ENCODE data around the gene CIROP. TPM values are rescaled to one million over a fixed set of nuclear protein-coding genes. Genes with fewer than 3 reads are reported as not detected.

CIROP gene
- total RNA-seq, 1 donor from 2014 or later, result 0.19 TPM

DNA sequence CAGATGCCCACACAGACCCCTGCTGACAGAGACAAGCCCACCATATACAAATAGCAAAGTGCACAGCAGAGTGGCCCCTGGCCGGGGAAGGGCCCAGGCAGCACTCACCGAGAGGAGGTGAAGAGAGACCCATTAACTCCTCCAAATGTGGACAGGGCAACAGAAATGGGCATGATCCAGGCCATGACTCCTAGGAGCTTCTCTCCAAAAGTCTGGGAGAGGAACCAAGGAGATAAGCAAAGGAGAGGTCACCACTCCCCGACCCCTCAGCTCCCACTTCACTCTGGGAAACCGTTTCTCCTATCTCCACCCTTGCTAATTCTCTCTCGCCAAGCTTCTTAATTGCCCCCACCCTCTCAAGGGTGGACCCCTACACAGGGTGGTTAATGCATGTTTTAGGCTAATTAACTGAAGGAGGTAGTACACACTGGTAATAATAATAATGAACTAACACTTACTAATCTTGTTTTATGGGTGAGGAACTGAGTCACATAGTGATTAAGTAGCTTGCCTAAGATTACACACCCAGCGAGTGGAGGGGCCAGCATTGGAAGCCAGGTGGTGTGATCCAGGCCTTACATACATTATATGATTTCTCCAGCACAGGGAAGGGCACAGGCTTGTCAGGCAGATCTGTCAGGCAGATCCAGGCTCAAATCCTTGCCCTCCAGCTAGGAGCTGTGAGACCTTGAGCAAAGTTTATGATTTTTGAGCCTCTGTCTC, 33.2 kb upstream of the CIROP start:
- Mint-ChIP-seq H3K27me3 (no peaks in the 10 kb centered on the region), H3K4me1 (ENCODE audit: unreplicated experiment) (peaks cover 6% of the 10 kb centered on the region), H3K27ac (no peak overlapping the region), H3K4me3 (no peak overlapping the region), H3K9me3 (no peaks in the 10 kb centered on the region), H3K36me3 (peaks cover 3% of the 10 kb centered on the region)
- no peak for DNase-seq (ENCODE audit: extremely low spot score, unreplicated experiment)
- TF ChIP-seq, protein P1, sequence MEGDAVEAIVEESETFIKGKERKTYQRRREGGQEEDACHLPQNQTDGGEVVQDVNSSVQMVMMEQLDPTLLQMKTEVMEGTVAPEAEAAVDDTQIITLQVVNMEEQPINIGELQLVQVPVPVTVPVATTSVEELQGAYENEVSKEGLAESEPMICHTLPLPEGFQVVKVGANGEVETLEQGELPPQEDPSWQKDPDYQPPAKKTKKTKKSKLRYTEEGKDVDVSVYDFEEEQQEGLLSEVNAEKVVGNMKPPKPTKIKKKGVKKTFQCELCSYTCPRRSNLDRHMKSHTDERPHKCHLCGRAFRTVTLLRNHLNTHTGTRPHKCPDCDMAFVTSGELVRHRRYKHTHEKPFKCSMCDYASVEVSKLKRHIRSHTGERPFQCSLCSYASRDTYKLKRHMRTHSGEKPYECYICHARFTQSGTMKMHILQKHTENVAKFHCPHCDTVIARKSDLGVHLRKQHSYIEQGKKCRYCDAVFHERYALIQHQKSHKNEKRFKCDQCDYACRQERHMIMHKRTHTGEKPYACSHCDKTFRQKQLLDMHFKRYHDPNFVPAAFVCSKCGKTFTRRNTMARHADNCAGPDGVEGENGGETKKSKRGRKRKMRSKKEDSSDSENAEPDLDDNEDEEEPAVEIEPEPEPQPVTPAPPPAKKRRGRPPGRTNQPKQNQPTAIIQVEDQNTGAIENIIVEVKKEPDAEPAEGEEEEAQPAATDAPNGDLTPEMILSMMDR (conservative IDR thresholded peaks at IDR 0.05), result no peak

DNA sequence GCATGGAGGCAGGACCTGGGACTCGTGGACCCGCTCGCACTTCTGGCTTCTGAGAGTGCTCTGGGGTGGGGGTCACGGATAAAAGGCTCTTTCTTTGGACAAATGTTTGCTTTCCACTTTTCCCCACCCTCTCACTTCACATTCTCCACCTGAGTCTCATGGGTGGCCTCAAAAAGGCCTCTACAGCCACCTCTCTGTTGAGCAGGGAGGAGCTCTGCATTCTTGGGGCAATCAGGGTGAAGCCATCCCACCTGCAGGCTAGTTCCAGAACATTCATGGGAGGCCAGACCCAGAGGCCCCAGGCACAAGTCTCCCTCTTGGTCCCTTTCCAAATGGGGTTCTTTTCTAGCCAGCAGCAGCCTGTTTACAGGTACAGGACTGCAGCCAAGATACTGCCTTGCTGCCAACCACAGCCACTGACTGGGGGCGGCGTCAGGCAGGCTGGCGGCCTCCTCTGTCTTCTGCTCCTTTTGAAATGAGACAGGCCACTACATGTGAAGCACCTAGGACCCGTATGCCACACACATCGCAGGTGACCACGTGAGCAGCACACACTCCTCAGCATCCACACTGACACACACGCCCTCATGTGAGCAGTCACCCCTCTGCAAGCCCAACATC, 32.5 kb upstream of the CIROP start:
- DNase-seq (ENCODE audit: extremely low spot score, unreplicated experiment), result no peak
- H3K4me1 Mint-ChIP-seq (ENCODE audit: unreplicated experiment), result peaks cover 6% of the 10 kb centered on the region
- TF ChIP-seq, protein P1 (conservative IDR thresholded peaks at IDR 0.05), result no peak
- H3K9me3 Mint-ChIP-seq, result no peaks in the 10 kb centered on the region
- no peak overlapping the region for H3K27ac Mint-ChIP-seq
- no peaks in the 10 kb centered on the region for H3K27me3 Mint-ChIP-seq
- H3K4me3 Mint-ChIP-seq, result no peak overlapping the region
- H3K36me3 Mint-ChIP-seq, result peaks cover 3% of the 10 kb centered on the region

GRCh38 chr14:23136566-23137133, 31.9 kb upstream of the CIROP start:
- Mint-ChIP-seq H3K4me3 (no peak overlapping the region), H3K27ac (no peak overlapping the region), H3K9me3 (no peaks in the 10 kb centered on the region), H3K4me1 (ENCODE audit: unreplicated experiment) (peaks cover 1% of the 10 kb centered on the region), H3K27me3 (no peaks in the 10 kb centered on the region), H3K36me3 (peaks cover 3% of the 10 kb centered on the region)
- DNase-seq (ENCODE audit: extremely low spot score, unreplicated experiment), result no peak
- TF ChIP-seq, protein P1 (conservative IDR thresholded peaks at IDR 0.05), result no peak

GRCh38 chr14:23132970-23133369, 28.2 kb upstream of the CIROP start:
- H3K27ac Mint-ChIP-seq, result no peak overlapping the region
- peaks cover 5% of the 10 kb centered on the region for H3K36me3 Mint-ChIP-seq
- H3K9me3 Mint-ChIP-seq, result no peaks in the 10 kb centered on the region
- TF ChIP-seq, protein P1 (conservative IDR thresholded peaks at IDR 0.05), result no peak
- no peak for DNase-seq (ENCODE audit: extremely low spot score, unreplicated experiment)
- no peak overlapping the region for H3K4me3 Mint-ChIP-seq
- H3K4me1 Mint-ChIP-seq (ENCODE audit: unreplicated experiment), result no peaks in the 10 kb centered on the region
- no peaks in the 10 kb centered on the region for H3K27me3 Mint-ChIP-seq

- Mint-ChIP-seq H3K36me3 (peaks cover 5% of the 10 kb centered on the region), H3K27me3 (no peaks in the 10 kb centered on the region), H3K4me3 (no peak overlapping the region)
Observed at GRCh38 chr14:23131482-23131881, 26.7 kb upstream of the CIROP start.

More at GRCh38 chr14:23131482-23131881, 26.7 kb upstream of the CIROP start:
- DNase-seq (ENCODE audit: extremely low spot score, unreplicated experiment), result no peak
- TF ChIP-seq, protein P1 (conservative IDR thresholded peaks at IDR 0.05), result no peak
- Mint-ChIP-seq H3K4me1 (ENCODE audit: unreplicated experiment) (no peaks in the 10 kb centered on the region), H3K9me3 (no peaks in the 10 kb centered on the region), H3K27ac (no peak overlapping the region)
